Glutamatergic neuron (in vitro differentiated cells): ENCODE data around the gene MCTP1. TPM values are rescaled to one million over a fixed set of nuclear protein-coding genes. Genes with fewer than 3 reads are reported as not detected.

Experiments
- DNase-seq: peaks from one replicate; pipeline ENCODE4 v3.0.0; 2022
- H3K27ac Mint-ChIP-seq: one replicate; pipeline ENCODE4 v1.8.0; 2020; ENCODE audit warnings: mild to moderate bottlenecking, mixed read lengths, inconsistent platforms; ENCODE audit not compliant: unreplicated experiment
- H3K27me3 Mint-ChIP-seq: one replicate; pipeline ENCODE4 v1.8.0; 2020; ENCODE audit warnings: mild to moderate bottlenecking, moderate library complexity, mixed read lengths, inconsistent platforms; ENCODE audit not compliant: unreplicated experiment
- H3K36me3 Mint-ChIP-seq: one replicate; pipeline ENCODE4 v1.8.0; 2020; ENCODE audit warnings: mild to moderate bottlenecking, mixed read lengths, inconsistent platforms; ENCODE audit not compliant: unreplicated experiment
- H3K4me1 Mint-ChIP-seq: one replicate; pipeline ENCODE4 v1.8.0; 2020; ENCODE audit warnings: mild to moderate bottlenecking, low read depth, mixed read lengths, inconsistent platforms; ENCODE audit not compliant: unreplicated experiment
- H3K4me3 Mint-ChIP-seq: one replicate; pipeline ENCODE4 v1.8.0; 2020; ENCODE audit warnings: mild to moderate bottlenecking, mixed read lengths, inconsistent platforms; ENCODE audit not compliant: unreplicated experiment
- H3K9me3 Mint-ChIP-seq: one replicate; pipeline ENCODE4 v1.8.0; 2020; ENCODE audit warnings: mild to moderate bottlenecking, moderate library complexity, mixed read lengths, inconsistent platforms; ENCODE audit not compliant: unreplicated experiment
- CTCF ChIP-seq: fragments of 200-600 bp; sonication (generic); IDR thresholded peaks from one replicate; pipeline ENCODE4 v1.5.0; 2021; ENCODE audit not compliant: partially characterized antibody, unreplicated experiment
- total RNA-seq: library from RNA; stranded (reverse); fragmentation: NEBNext Ultra II Directional; extraction: Animal tissue kit (Norgen Biotek cat#: 25700); gene quantifications from one replicate; pipeline ENCODE4 v1.2.1, GENCODE V29; 2021; ENCODE audit not compliant: unreplicated experiment

Gene MCTP1
- total RNA-seq, 1 donor from 2014 or later, result 1.7 TPM

- H3K9me3 Mint-ChIP-seq, result no peaks in the 10 kb centered on the region
Measured at GRCh38 chr5:95317085-95317484, 32.2 kb upstream of the MCTP1 start.

GRCh38 chr5:95304711-95305110, 19.8 kb upstream of the MCTP1 start:
- DNase-seq, result no peak
- Mint-ChIP-seq H3K27ac (no peak overlapping the region), H3K4me1 (no peaks in the 10 kb centered on the region), H3K9me3 (no peaks in the 10 kb centered on the region), H3K27me3 (peaks cover 2% of the 10 kb centered on the region), H3K4me3 (no peak overlapping the region), H3K36me3 (peaks cover 4% of the 10 kb centered on the region)
- TF ChIP-seq CTCF, result no peak

More at GRCh38 chr5:95317085-95317484, 32.2 kb upstream of the MCTP1 start:
- H3K36me3 Mint-ChIP-seq, result no peaks in the 10 kb centered on the region
- TF ChIP-seq CTCF, result peak; percentile 14
- no peak overlapping the region for H3K4me3 Mint-ChIP-seq
- H3K4me1 Mint-ChIP-seq, result no peaks in the 10 kb centered on the region
- no peak overlapping the region for H3K27ac Mint-ChIP-seq
- no peaks in the 10 kb centered on the region for H3K27me3 Mint-ChIP-seq
- DNase-seq, result no peak

- no peak for TF ChIP-seq CTCF
- H3K4me3 Mint-ChIP-seq, result no peak overlapping the region
- H3K27ac Mint-ChIP-seq, result no peak overlapping the region
- H3K36me3 Mint-ChIP-seq, result peaks cover 4% of the 10 kb centered on the region
- H3K27me3 Mint-ChIP-seq, result peaks cover 2% of the 10 kb centered on the region
- no peak for DNase-seq
- no peaks in the 10 kb centered on the region for H3K4me1 Mint-ChIP-seq
- H3K9me3 Mint-ChIP-seq, result no peaks in the 10 kb centered on the region
Measured at GRCh38 chr5:95298651-95299050, 13.8 kb upstream of the MCTP1 start.

- H3K36me3 Mint-ChIP-seq, result no peaks in the 10 kb centered on the region
- no peak for TF ChIP-seq CTCF
- no peak for DNase-seq
Measured at GRCh38 chr5:95296291-95296690, 11.4 kb upstream of the MCTP1 start.

GRCh38 chr5:95285409-95285755, 488 bp upstream of the MCTP1 start:
- Mint-ChIP-seq H3K27me3 (peaks cover 12% of the 10 kb centered on the region), H3K4me1 (peaks cover 10% of the 10 kb centered on the region), H3K4me3 (peak overlapping the region; percentile 87), H3K27ac (no peak overlapping the region), H3K36me3 (no peaks in the 10 kb centered on the region), H3K9me3 (peaks cover 2% of the 10 kb centered on the region)
- TF ChIP-seq CTCF, result no peak
- no peak for DNase-seq

More at GRCh38 chr5:95296291-95296690, 11.4 kb upstream of the MCTP1 start:
- no peaks in the 10 kb centered on the region for H3K27me3 Mint-ChIP-seq
- no peaks in the 10 kb centered on the region for H3K4me1 Mint-ChIP-seq
- H3K4me3 Mint-ChIP-seq, result no peak overlapping the region
- H3K27ac Mint-ChIP-seq, result no peak overlapping the region
- H3K9me3 Mint-ChIP-seq, result no peaks in the 10 kb centered on the region
